ENCODE data around the gene TRIM36.

TRIM36 gene

GRCh38 chr5:115116001-115116400, 53.7 kb downstream of the TRIM36 start:
- TF ChIP-seq CTCF (conservative IDR thresholded peaks at IDR 0.05; ENCODE audit: low read depth), result no peak
- CTCF ChIA-PET, result interaction anchor here (0.8 kb wide), 1 partner anchor 807 kb away, joined by 3 read pairs; no protein-coding TSS in a partner anchor
- DNase-seq (ENCODE audit: low spot score), result no peak
- POLR2A ChIA-PET (ENCODE audit: low non-redundant PET), result no interaction called here
- H3K27ac ChIP-seq, result no peak overlapping the region

GRCh38 chr5:115109840-115110239, 59.9 kb downstream of the TRIM36 start:
- CTCF ChIA-PET, result no interaction called here
- no peak for DNase-seq (ENCODE audit: low spot score)
- POLR2A ChIA-PET (ENCODE audit: low non-redundant PET), result no interaction called here
- TF ChIP-seq CTCF (conservative IDR thresholded peaks at IDR 0.05; ENCODE audit: low read depth), result no peak
- no peak overlapping the region for H3K27ac ChIP-seq

GRCh38 chr5:115109356-115109755, 60.4 kb downstream of the TRIM36 start:
- CTCF ChIA-PET, result no interaction called here
- H3K27ac ChIP-seq, result no peak overlapping the region
- TF ChIP-seq CTCF (conservative IDR thresholded peaks at IDR 0.05; ENCODE audit: low read depth), result no peak
- DNase-seq (ENCODE audit: low spot score), result no peak
- POLR2A ChIA-PET (ENCODE audit: low non-redundant PET), result no interaction called here

- DNase-seq (ENCODE audit: low spot score), result no peak
- no peak for TF ChIP-seq CTCF (conservative IDR thresholded peaks at IDR 0.05; ENCODE audit: low read depth)
- H3K27ac ChIP-seq, result no peak overlapping the region
- CTCF ChIA-PET, result interaction anchor here (0.6 to 0.7 kb wide), 2 partner anchors 8 to 38 kb away, joined by 3 to 4 read pairs; no protein-coding TSS in a partner anchor
- POLR2A ChIA-PET (ENCODE audit: low non-redundant PET), result no interaction called here
Measured at GRCh38 chr5:115100319-115100955, 69.3 kb downstream of the TRIM36 start.

GRCh38 chr5:115098041-115098702, 71.5 kb downstream of the TRIM36 start:
- peak; percentile 70 for TF ChIP-seq CTCF (conservative IDR thresholded peaks at IDR 0.05; ENCODE audit: low read depth)
- H3K27ac ChIP-seq, result no peak overlapping the region
- ChIA-PET CTCF (interaction anchor here (0.6 to 1.3 kb wide), 17 partner anchors 27 to 1541 kb away, joined by 3 to 6 read pairs (median 3); no protein-coding TSS in a partner anchor), POLR2A (ENCODE audit: low non-redundant PET) (interaction anchor here (0.6 kb wide), 1 partner anchor 14 kb away, joined by 3 read pairs; no protein-coding TSS in a partner anchor)
- peak; percentile 70 for DNase-seq (ENCODE audit: low spot score)

- DNase-seq (ENCODE audit: low spot score), result no peak
- CTCF ChIA-PET, result interaction anchor here (0.7 to 1.3 kb wide), 6 partner anchors 54 to 154 kb away, joined by 3 to 6 read pairs (median 3); no protein-coding TSS in a partner anchor
- H3K27ac ChIP-seq, result no peak overlapping the region
- no peak for TF ChIP-seq CTCF (conservative IDR thresholded peaks at IDR 0.05; ENCODE audit: low read depth)
- POLR2A ChIA-PET (ENCODE audit: low non-redundant PET), result no interaction called here
Measured at GRCh38 chr5:115097236-115097635, 72.5 kb downstream of the TRIM36 start.
